SH-SY5Y (cell line): Measurements from ENCODE around the gene HSD17B1.

Source experiments
- GATA2 ChIP-seq: IDR thresholded peaks from 2 replicates; pipeline ENCODE4 v1.6.1; 2011; ENCODE audit warnings: mild to moderate bottlenecking, low read depth, low read length
- GATA3 ChIP-seq: IDR thresholded peaks from 2 replicates; pipeline ENCODE4 v1.6.1; 2011; ENCODE audit warnings: low read depth, mild to moderate bottlenecking, low read length, moderate library complexity

DNA sequence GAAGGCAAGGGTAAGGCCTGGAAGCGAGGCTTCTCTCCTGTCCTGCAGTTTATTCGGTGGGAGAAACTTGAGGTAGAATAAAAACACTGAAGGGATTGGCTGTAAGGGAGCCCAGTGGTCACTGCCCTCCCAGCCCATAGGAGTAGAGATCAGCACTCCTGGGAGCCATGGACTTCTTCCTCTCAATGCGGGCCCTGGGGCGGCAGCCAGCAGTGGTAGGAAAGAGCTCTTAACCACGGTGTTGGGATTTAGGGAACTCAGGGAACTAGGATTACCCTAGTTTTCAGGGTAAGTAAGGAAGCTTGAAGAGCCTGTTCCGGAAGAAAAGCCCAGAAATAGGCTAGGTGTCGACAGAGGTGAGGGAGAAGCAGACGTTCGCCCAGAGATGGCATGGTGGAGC lies 40.5 kb upstream of the HSD17B1 start:
- TF ChIP-seq GATA2 (no peak), GATA3 (no peak)
